Fibroblast of lung (primary cell): Measurements from ENCODE around the gene PUS1. TPM values are rescaled to one million over a fixed set of nuclear protein-coding genes. Genes with fewer than 3 reads are reported as not detected.
"Not testable (repeated sequence)": the region's sequence is repeated elsewhere in the genome, so short reads cannot be mapped to it uniquely, and the experiment has no call there.

Experiments used
- DNase-seq, 2 donors: peaks; one replicate each; pipeline versions ENCODE4 v3.0.0 to v3.0.0-alpha.2; 2010; ENCODE audit warnings: low read depth in 2 of 2
- H2AFZ ChIP-seq: 2 replicates; pipeline ENCODE4 v1.5.1; 2012; ENCODE audit warnings: low read length, control low read depth, inconsistent platforms
- H3K27ac ChIP-seq: 2 replicates; pipeline ENCODE4 v1.5.1; 2011; ENCODE audit warnings: low read length, control low read depth; ENCODE audit not compliant: insufficient read depth
- H3K27me3 ChIP-seq: 2 replicates; pipeline ENCODE4 v1.5.1; 2011; ENCODE audit warnings: mild to moderate bottlenecking, low read length; ENCODE audit not compliant: control insufficient read depth, insufficient read depth
- H3K36me3 ChIP-seq: 2 replicates; pipeline ENCODE4 v1.5.1; 2011; ENCODE audit warnings: low read length; ENCODE audit not compliant: control insufficient read depth, insufficient read depth
- H3K4me1 ChIP-seq: 2 replicates; pipeline ENCODE4 v1.5.1; 2011; ENCODE audit warnings: low read length; ENCODE audit not compliant: control insufficient read depth, insufficient read depth; ENCODE audit errors: extremely low read depth
- H3K4me2 ChIP-seq: 2 replicates; pipeline ENCODE4 v1.5.1; 2011; ENCODE audit warnings: low read length, control low read depth; ENCODE audit not compliant: insufficient read depth; ENCODE audit errors: extremely low read depth
- H3K4me3 ChIP-seq, 4 experiments: fragments of 200-600 bp in 1 of 4; sonication (generic) in 1 of 4; replicated peaks in 1 of 4; 2 replicates each; pipeline ENCODE4 v1.5.1; 2011 to 2016; ENCODE audit warnings: low read length in 4 of 4, low read depth in 3 of 4, mild to moderate bottlenecking in 3 of 4, control low read depth in 2 of 4, inconsistent platforms in 1 of 4, mixed read lengths in 1 of 4; ENCODE audit not compliant: insufficient read depth in 1 of 4; ENCODE audit errors: control extremely low read depth in 1 of 4
- H3K79me2 ChIP-seq: 2 replicates; pipeline ENCODE4 v1.5.1; 2012; ENCODE audit warnings: mild to moderate bottlenecking, low read length, inconsistent platforms; ENCODE audit not compliant: control insufficient read depth, insufficient read depth
- H3K9ac ChIP-seq: 2 replicates; pipeline ENCODE4 v1.5.1; 2011; ENCODE audit warnings: mild to moderate bottlenecking, low read length, control low read depth; ENCODE audit not compliant: insufficient read depth
- H3K9me3 ChIP-seq: 2 replicates; pipeline ENCODE4 v1.5.1; 2012; ENCODE audit warnings: low read depth, low read length; ENCODE audit not compliant: control insufficient read depth, insufficient read depth
- H4K20me1 ChIP-seq: 2 replicates; pipeline ENCODE4 v1.5.1; 2011; ENCODE audit warnings: low read length; ENCODE audit not compliant: control insufficient read depth, insufficient read depth; ENCODE audit errors: extremely low read depth
- CTCF ChIP-seq, 2 donors: IDR thresholded peaks in 1 of 2; conservative IDR thresholded peaks in 1 of 2; 1 replicate in 1 of 2; 2 replicates in 1 of 2; pipeline ENCODE4 v1.5.1; 2011 to 2012; ENCODE audit warnings: low read length in 2 of 2, control low read depth in 1 of 2, inconsistent platforms in 1 of 2, low read depth in 1 of 2, mild to moderate bottlenecking in 1 of 2
- EZH2 ChIP-seq: IDR thresholded peaks from 2 replicates; pipeline ENCODE4 v1.5.1; 2012; ENCODE audit warnings: low read length, control low read depth, mild to moderate bottlenecking; ENCODE audit errors: missing control alignments
- polyA plus RNA-seq, 2 donors: library from polyadenylated mRNA; depleted of rRNA in 1 of 2; stranded (reverse) in 1 of 2; unstranded in 1 of 2; fragments of >200 nt; gene quantifications; 2 replicates each; pipeline ENCODE4 v1.2.1, GENCODE V29; 2011 to 2012; ENCODE audit warnings: missing spikeins in 1 of 2
- total RNA-seq: library from RNA; depleted of rRNA; stranded (reverse); fragments of >200 nt; gene quantifications from 2 replicates; pipeline ENCODE4 v1.2.1, GENCODE V29; 2014

PUS1 gene
- total and polyA plus RNA-seq, 2 donors (not counting 1 experiment from before 2014, with no cell fraction given): 8.3 to 10.1 TPM

GRCh38 chr12:131950182-131950913 is 21.3 kb downstream of the PUS1 start:
- Histone ChIP-seq H2AFZ (peak overlapping the region; percentile 33), H3K27me3 (no peaks in the 10 kb centered on the region), H4K20me1 (no peaks in the 10 kb centered on the region), H3K79me2 (peaks cover 46% of the 10 kb centered on the region), H3K4me1 (no peaks in the 10 kb centered on the region), H3K27ac (peak overlapping the region; percentile 83), H3K4me2 (peak overlapping the region; percentile 85), H3K36me3 (no peaks in the 10 kb centered on the region), H3K4me3 (peak overlapping the region; percentile 82 to 96 (median 86)), H3K9me3 (no peaks in the 10 kb centered on the region), H3K9ac (peak overlapping the region; percentile 89)
- TF ChIP-seq CTCF (conservative IDR thresholded peaks at IDR 0.05 in 1 of 2, IDR thresholded peaks at IDR 0.05 in 1 of 2; ENCODE audit: low read depth in 1 of 2, low read length in 2 of 2): no peak
- DNase-seq: no peak

GRCh38 chr12:131953810-131954209 is 24.7 kb downstream of the PUS1 start:
- H4K20me1 ChIP-seq, H3K4me2 ChIP-seq, H3K36me3 ChIP-seq, H3K9ac ChIP-seq, H2AFZ ChIP-seq, DNase-seq, H3K9me3 ChIP-seq, H3K4me3 ChIP-seq, H3K27me3 ChIP-seq, H3K4me1 ChIP-seq, H3K27ac ChIP-seq: not testable (repeated sequence)
- peaks cover 72% of the 10 kb centered on the region for H3K79me2 ChIP-seq

- not testable (repeated sequence) for H3K36me3 ChIP-seq, H3K4me3 ChIP-seq, H2AFZ ChIP-seq, H3K4me1 ChIP-seq, H3K4me2 ChIP-seq, H3K9me3 ChIP-seq, H3K27ac ChIP-seq, H4K20me1 ChIP-seq, DNase-seq, H3K27me3 ChIP-seq, H3K9ac ChIP-seq
- H3K79me2 ChIP-seq: peaks cover 78% of the 10 kb centered on the region
These were observed 25.4 kb downstream of the PUS1 start for GRCh38 chr12:131954460-131954859.

- no peak for TF ChIP-seq CTCF (conservative IDR thresholded peaks at IDR 0.05 in 1 of 2, IDR thresholded peaks at IDR 0.05 in 1 of 2; ENCODE audit: low read depth in 1 of 2, low read length in 2 of 2)
- no peak for TF ChIP-seq EZH2
- Histone ChIP-seq H3K4me1 (peaks cover 3% of the 10 kb centered on the region), H3K4me3 (no peak overlapping the region), H3K4me2 (no peak overlapping the region), H3K9me3 (no peaks in the 10 kb centered on the region), H3K36me3 (no peaks in the 10 kb centered on the region), H4K20me1 (no peaks in the 10 kb centered on the region), H3K9ac (no peak overlapping the region), H3K79me2 (peaks cover 63% of the 10 kb centered on the region), H3K27me3 (no peaks in the 10 kb centered on the region), H2AFZ (no peak overlapping the region), H3K27ac (no peak overlapping the region)
- DNase-seq: no peak
These were observed 30.0 kb downstream of the PUS1 start for GRCh38 chr12:131959116-131959515.
